Measurements from ENCODE around the gene NEURL1B.

GRCh38 chr5:172674155-172674554 is 33.1 kb downstream of the NEURL1B start:
- TF ChIP-seq CTCF (IDR thresholded peaks at IDR 0.05) = no peak
- no peak for TF ChIP-seq POLR2A (IDR thresholded peaks at IDR 0.05)

Data from right lobe of liver (tissue), 4 donors.